ENCODE results near the gene TSPAN5. TPM values are rescaled to one million over a fixed set of nuclear protein-coding genes. Genes with fewer than 3 reads are reported as not detected.

The TSPAN5 gene
- polyA plus RNA-seq, 1 donor from 2014 or later = 18.8 TPM

GRCh38 chr4:98627531-98628257, 30.7 kb downstream of the TSPAN5 start:
- H3K79me2 ChIP-seq (replicated peaks; ENCODE audit: insufficient read depth, low read length) = peaks cover 10% of the 10 kb centered on the region
- H3K36me3 ChIP-seq (ENCODE audit: insufficient read depth, low read length) = no peaks in the 10 kb centered on the region
- H3K4me3 ChIP-seq (ENCODE audit: low read length) = no peak overlapping the region
- no peaks in the 10 kb centered on the region for H3K9me3 ChIP-seq (ENCODE audit: low read length)
- TF ChIP-seq SMC3 (conservative IDR thresholded peaks at IDR 0.05; ENCODE audit: poor library complexity) (no peak), POLR2AphosphoS5 (IDR thresholded peaks at IDR 0.05) (no peak), EP300 (conservative IDR thresholded peaks at IDR 0.05; ENCODE audit: poor library complexity, severe bottlenecking) (no peak), MXI1 (conservative IDR thresholded peaks at IDR 0.05; ENCODE audit: poor library complexity, severe bottlenecking) (no peak), TAF1 (IDR thresholded peaks at IDR 0.05; ENCODE audit: low read depth) (no peak), EZH2 (IDR thresholded peaks at IDR 0.05; ENCODE audit: borderline replicate concordance, insufficient read depth, low read length, poor library complexity, severe bottlenecking) (no peak), REST (IDR thresholded peaks at IDR 0.05; ENCODE audit: borderline replicate concordance) (no peak), RAD21 (conservative IDR thresholded peaks at IDR 0.05) (no peak), CTCF (IDR thresholded peaks at IDR 0.05; ENCODE audit: poor library complexity, severe bottlenecking) (no peak)
- no peak overlapping the region for H3K9ac ChIP-seq (ENCODE audit: low read length)
- H3K27ac ChIP-seq (ENCODE audit: low read length) = no peak overlapping the region
- H3K27me3 ChIP-seq (ENCODE audit: insufficient read depth, low read depth, low read length) = no peaks in the 10 kb centered on the region
- H4K20me1 ChIP-seq (ENCODE audit: insufficient read depth) = no peaks in the 10 kb centered on the region
- H3F3A ChIP-seq (ENCODE audit: insufficient read depth, low read length, poor library complexity, severe bottlenecking) = no peaks in the 10 kb centered on the region
- no peak overlapping the region for H2AFZ ChIP-seq (ENCODE audit: low read depth, low read length)
- H3K4me2 ChIP-seq (ENCODE audit: low read length) = no peak overlapping the region
- no peaks in the 10 kb centered on the region for H3K9me2 ChIP-seq (ENCODE audit: insufficient read depth, low read length)

GRCh38 chr4:98626350-98626749, 32.1 kb downstream of the TSPAN5 start:
- peaks cover 12% of the 10 kb centered on the region for H3K79me2 ChIP-seq (replicated peaks; ENCODE audit: insufficient read depth, low read length)

More at GRCh38 chr4:98626350-98626749, 32.1 kb downstream of the TSPAN5 start:
- no peaks in the 10 kb centered on the region for H3K9me2 ChIP-seq (ENCODE audit: insufficient read depth, low read length)
- no peaks in the 10 kb centered on the region for H4K20me1 ChIP-seq (ENCODE audit: insufficient read depth)
- H2AFZ ChIP-seq (ENCODE audit: low read depth, low read length) = no peak overlapping the region
- H3K4me3 ChIP-seq (ENCODE audit: low read length) = no peak overlapping the region
- TF ChIP-seq REST (IDR thresholded peaks at IDR 0.05; ENCODE audit: borderline replicate concordance) (no peak), MXI1 (conservative IDR thresholded peaks at IDR 0.05; ENCODE audit: poor library complexity, severe bottlenecking) (no peak), POLR2AphosphoS5 (IDR thresholded peaks at IDR 0.05) (no peak), TAF1 (IDR thresholded peaks at IDR 0.05; ENCODE audit: low read depth) (no peak), EP300 (conservative IDR thresholded peaks at IDR 0.05; ENCODE audit: poor library complexity, severe bottlenecking) (no peak), CTCF (IDR thresholded peaks at IDR 0.05; ENCODE audit: poor library complexity, severe bottlenecking) (no peak)
- H3K27me3 ChIP-seq (ENCODE audit: insufficient read depth, low read depth, low read length) = no peaks in the 10 kb centered on the region
- no peaks in the 10 kb centered on the region for H3K36me3 ChIP-seq (ENCODE audit: insufficient read depth, low read length)
- H3K9me3 ChIP-seq (ENCODE audit: low read length) = no peaks in the 10 kb centered on the region
- H3F3A ChIP-seq (ENCODE audit: insufficient read depth, low read length, poor library complexity, severe bottlenecking) = no peaks in the 10 kb centered on the region
- H3K4me2 ChIP-seq (ENCODE audit: low read length) = no peak overlapping the region
- H3K9ac ChIP-seq (ENCODE audit: low read length) = no peak overlapping the region
- no peak overlapping the region for H3K27ac ChIP-seq (ENCODE audit: low read length)

Measured in neural cell (in vitro differentiated cells).